Right lobe of liver (tissue), 6 donors: ENCODE measurements around the gene NFKBIL1. TPM values are rescaled to one million over a fixed set of nuclear protein-coding genes. Genes with fewer than 3 reads are reported as not detected.

Experiments used
- ATAC-seq, 4 donors: fragments of 200-7000 bp; cut with Tn5 transposase; one replicate each; pipeline ENCODE4 v1.9.1; 2020; ENCODE audit warnings: mild to moderate bottlenecking in 4 of 4, moderate library complexity in 4 of 4
- DNase-seq, 3 donors: peaks; one replicate each; pipeline ENCODE4 v3.0.0-alpha.2; 2020
- H3K27ac ChIP-seq, 3 donors: fragments of 200-600 bp; one replicate each; pipeline ENCODE4 v1.8.0; 2022
- H3K27me3 ChIP-seq, 2 donors: fragments of 200-600 bp; one replicate each; pipeline ENCODE4 v1.8.0; 2022
- H3K36me3 ChIP-seq, 4 donors: fragments of 200-600 bp; sonication (generic) in 1 of 4; one replicate each; pipeline versions ENCODE4 v1.5.1 to v1.8.0; 2017 to 2022; ENCODE audit warnings: control low read depth in 1 of 4
- H3K4me1 ChIP-seq, 4 donors: fragments of 200-600 bp; sonication (generic) in 1 of 4; one replicate each; pipeline versions ENCODE4 v1.5.1 to v1.8.0; 2017 to 2022; ENCODE audit warnings: control low read depth in 1 of 4
- H3K4me3 ChIP-seq, 3 donors: fragments of 200-600 bp; one replicate each; pipeline ENCODE4 v1.8.0; 2022
- H3K9me3 ChIP-seq, 4 donors: fragments of 200-600 bp; sonication (generic) in 1 of 4; one replicate each; pipeline versions ENCODE4 v1.5.1 to v1.8.0; 2017 to 2022; ENCODE audit warnings: control low read depth in 1 of 4
- POLR2A ChIP-seq: fragments of 450-650 bp; IDR thresholded peaks from one replicate; pipeline ENCODE4 v1.6.1; 2017; ENCODE audit warnings: antibody characterized with exemption, mild to moderate bottlenecking
- WGBS: methylation state at CpG from one replicate; pipeline ENCODE4 v1.1.6; 2018; ENCODE audit warnings: low coverage, low lambda C conversion rate; ENCODE audit not compliant: insufficient coverage; ENCODE audit errors: missing lambda C conversion rate; 5-methylcytosine and 5-hydroxymethylcytosine counted together
- intact Hi-C, 2 donors: fragments of 100-400 bp; cut with DNase I; formaldehyde crosslinking; loops; one replicate each; pipeline versions ENCODE4 v1.11.2 to v1.14.1; 2022
- total RNA-seq, 6 experiments: library from RNA; depleted of rRNA in 2 of 6; stranded (reverse); fragments of >200 nt in 2 of 6; fragmentation: NEBNext Ultra II Directional in 3 of 6; extraction: Animal tissue kit (Norgen Biotek cat#: 25700) in 3 of 6; gene quantifications; one replicate each; pipeline versions ENCODE4 v1.1.0 to v1.2.4, GENCODE V29; 2016 to 2023
- TF ChIP-seq, protein P1 (sequence below), 4 donors: fragments of 200-600 bp in 3 of 4; fragments of 450-650 bp in 1 of 4; IDR thresholded peaks; one replicate each; pipeline versions ENCODE4 v1.5.1 to v1.8.0; 2016 to 2022; ENCODE audit warnings: antibody characterized with exemption in 4 of 4, mild to moderate bottlenecking in 2 of 4
- donor health status: DM: no; HTN: yes; CAD: no.
- donor health status: DM: no; HTN: no; CAD: no.
- donor health status: DM: no; HTN: no; CAD: no.
- donor health status: DM: no; HTN: yes; CAD: no.
- donor health status: DM: no; HTN: yes; CAD: no.

The NFKBIL1 gene
- total RNA-seq, 6 experiments from 2014 or later, result 7.5 to 10.2 (median 8.3) TPM

DNA sequence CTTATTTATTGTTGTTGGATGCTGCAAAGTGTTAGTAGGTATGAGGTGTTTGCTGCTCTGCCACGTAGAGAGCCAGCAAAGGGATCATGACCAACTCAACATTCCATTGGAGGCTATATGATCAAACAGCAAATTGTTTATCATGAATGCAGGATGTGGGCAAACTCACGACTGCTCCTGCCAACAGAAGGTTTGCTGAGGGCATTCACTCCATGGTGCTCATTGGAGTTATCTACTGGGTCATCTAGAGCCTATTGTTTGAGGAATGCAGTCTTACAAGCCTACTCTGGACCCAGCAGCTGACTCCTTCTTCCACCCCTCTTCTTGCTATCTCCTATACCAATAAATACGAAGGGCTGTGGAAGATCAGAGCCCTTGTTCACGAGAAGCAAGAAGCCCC lies 37.4 kb upstream of the NFKBIL1 start:
- intact Hi-C loops, result no loop called here
- Histone ChIP-seq H3K4me1 (no peaks in the 10 kb centered on the region), H3K9me3 (no peaks in the 10 kb centered on the region), H3K27ac (no peak overlapping the region), H3K27me3 (no peaks in the 10 kb centered on the region), H3K4me3 (no peak overlapping the region), H3K36me3 (peaks cover 0 to 5% (median 0%) of the 10 kb centered on the region in 4 donors)
- 69% methylated on average over 4 of the region's 4 CpGs for WGBS
- ATAC-seq (no peak), DNase-seq (no peak)
- TF ChIP-seq, protein P1, sequence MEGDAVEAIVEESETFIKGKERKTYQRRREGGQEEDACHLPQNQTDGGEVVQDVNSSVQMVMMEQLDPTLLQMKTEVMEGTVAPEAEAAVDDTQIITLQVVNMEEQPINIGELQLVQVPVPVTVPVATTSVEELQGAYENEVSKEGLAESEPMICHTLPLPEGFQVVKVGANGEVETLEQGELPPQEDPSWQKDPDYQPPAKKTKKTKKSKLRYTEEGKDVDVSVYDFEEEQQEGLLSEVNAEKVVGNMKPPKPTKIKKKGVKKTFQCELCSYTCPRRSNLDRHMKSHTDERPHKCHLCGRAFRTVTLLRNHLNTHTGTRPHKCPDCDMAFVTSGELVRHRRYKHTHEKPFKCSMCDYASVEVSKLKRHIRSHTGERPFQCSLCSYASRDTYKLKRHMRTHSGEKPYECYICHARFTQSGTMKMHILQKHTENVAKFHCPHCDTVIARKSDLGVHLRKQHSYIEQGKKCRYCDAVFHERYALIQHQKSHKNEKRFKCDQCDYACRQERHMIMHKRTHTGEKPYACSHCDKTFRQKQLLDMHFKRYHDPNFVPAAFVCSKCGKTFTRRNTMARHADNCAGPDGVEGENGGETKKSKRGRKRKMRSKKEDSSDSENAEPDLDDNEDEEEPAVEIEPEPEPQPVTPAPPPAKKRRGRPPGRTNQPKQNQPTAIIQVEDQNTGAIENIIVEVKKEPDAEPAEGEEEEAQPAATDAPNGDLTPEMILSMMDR (IDR thresholded peaks at IDR 0.05), result no peak
- no peak for TF ChIP-seq POLR2A

DNA sequence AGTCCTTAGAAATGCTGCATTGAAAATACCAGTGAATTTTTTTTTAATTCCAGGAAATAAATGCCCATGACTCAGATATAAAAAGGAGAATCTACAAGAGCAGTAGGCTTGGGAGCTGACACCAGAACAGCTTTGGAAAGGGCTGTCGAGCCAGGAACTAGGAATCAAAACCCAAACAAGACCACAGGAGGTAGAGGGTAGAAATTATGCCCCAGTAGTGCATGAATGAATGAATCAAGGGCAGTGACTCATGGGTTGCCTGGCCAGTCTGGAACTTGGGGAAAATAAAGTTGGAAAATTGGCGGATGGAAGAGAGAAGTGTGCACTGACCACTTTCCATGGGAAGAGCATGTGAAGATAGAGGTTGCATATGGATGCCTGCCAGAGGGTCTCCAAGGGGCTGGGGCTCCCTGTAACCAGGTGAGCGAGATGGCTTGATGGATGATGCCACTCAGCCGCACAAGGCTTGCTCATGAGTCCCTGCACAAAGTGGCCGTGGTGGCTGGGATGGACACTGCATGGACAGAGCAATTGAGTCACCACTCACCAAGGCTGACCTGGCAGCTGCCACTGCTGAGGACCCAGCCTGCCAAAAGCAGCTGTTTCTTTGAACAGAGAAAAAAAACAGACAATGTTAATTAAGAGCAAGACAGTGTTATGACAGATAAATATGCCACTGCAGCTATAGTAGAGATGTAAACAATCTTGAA lies 33.8 kb upstream of the NFKBIL1 start:
- ATAC-seq (no peak), DNase-seq (no peak)
- Histone ChIP-seq H3K36me3 (peaks cover 0 to 5% (median 0%) of the 10 kb centered on the region in 4 donors), H3K27ac (no peak overlapping the region), H3K9me3 (no peaks in the 10 kb centered on the region), H3K4me1 (no peaks in the 10 kb centered on the region), H3K4me3 (no peak overlapping the region), H3K27me3 (no peaks in the 10 kb centered on the region)
- WGBS, result 47% methylated on average over 2 of the region's 5 CpGs
- intact Hi-C loops, result no loop called here
- TF ChIP-seq, protein P1 (IDR thresholded peaks at IDR 0.05), result no peak
- no peak for TF ChIP-seq POLR2A

DNA sequence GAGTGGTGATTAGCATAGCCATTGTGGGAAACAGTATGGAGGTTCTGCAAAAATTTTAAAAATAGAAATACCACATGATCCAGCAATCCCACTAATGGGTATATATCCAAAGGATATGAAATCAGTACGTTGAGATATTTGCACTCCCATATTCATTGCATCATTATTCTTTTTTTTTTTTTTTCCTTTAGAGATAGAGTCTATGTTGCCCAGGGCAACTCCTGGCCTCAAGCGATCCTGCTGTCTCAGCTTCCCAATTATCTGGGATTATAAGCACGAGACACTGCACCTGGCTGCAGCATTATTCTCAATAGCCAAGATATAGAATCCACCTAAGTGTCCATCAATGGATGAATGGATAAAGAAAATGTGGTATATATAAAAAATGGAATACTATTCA lies 25.6 kb upstream of the NFKBIL1 start:
- DNase-seq, result no peak
- H3K27ac ChIP-seq, result no peak overlapping the region
- H3K4me1 ChIP-seq, result no peaks in the 10 kb centered on the region
- TF ChIP-seq, protein P1 (IDR thresholded peaks at IDR 0.05), result no peak
- TF ChIP-seq POLR2A, result no peak
- no peak for ATAC-seq
- H3K27me3 ChIP-seq, result no peaks in the 10 kb centered on the region
- no peaks in the 10 kb centered on the region for H3K36me3 ChIP-seq
- no peaks in the 10 kb centered on the region for H3K9me3 ChIP-seq
- WGBS, result 73% methylated on average over 3 of the region's 3 CpGs
- intact Hi-C loops, result no loop called here
- no peak overlapping the region for H3K4me3 ChIP-seq

DNA sequence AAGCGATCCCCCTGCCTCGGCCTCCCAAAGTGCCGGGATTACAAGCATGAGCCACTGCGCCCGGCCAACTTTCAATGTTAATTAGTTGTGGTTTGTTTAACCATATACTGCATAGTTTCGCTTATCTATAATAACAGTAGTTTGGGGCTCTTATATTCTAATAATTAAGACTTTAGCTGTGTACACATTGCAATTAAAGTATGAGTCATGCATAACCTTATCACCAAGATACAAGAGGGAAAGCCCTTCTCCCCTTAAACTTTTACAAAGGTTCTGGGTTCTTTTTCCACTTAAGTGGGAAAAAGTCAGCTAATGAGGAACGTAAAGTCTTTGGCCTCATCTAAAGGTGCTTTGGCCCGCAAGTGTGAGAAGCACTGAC lies 21.9 kb upstream of the NFKBIL1 start:
- intact Hi-C loops, result no loop called here
- Histone ChIP-seq H3K27ac (no peak overlapping the region), H3K27me3 (no peaks in the 10 kb centered on the region), H3K36me3 (peaks cover 0 to 8% (median 2%) of the 10 kb centered on the region in 4 donors), H3K9me3 (no peaks in the 10 kb centered on the region), H3K4me3 (no peak overlapping the region), H3K4me1 (no peaks in the 10 kb centered on the region)
- WGBS, result 77% methylated on average over 8 of the region's 8 CpGs
- no peak for TF ChIP-seq POLR2A
- TF ChIP-seq, protein P1 (IDR thresholded peaks at IDR 0.05), result no peak
- ATAC-seq (no peak), DNase-seq (no peak)
